ENCODE data around the gene RAC2.
"Not testable (repeated sequence)": the region's sequence is repeated elsewhere in the genome, so short reads cannot be mapped to it uniquely, and the experiment has no call there.

Gene RAC2

GRCh38 chr22:37202716-37203115 is 41.4 kb downstream of the RAC2 start:
- no peak overlapping the region for H3K27ac ChIP-seq
- TF ChIP-seq ZFX (IDR thresholded peaks at IDR 0.05) (no peak), CTCF (conservative IDR thresholded peaks at IDR 0.05) (no peak)

- no peak overlapping the region for H3K27ac ChIP-seq
These were observed 42.0 kb downstream of the RAC2 start for GRCh38 chr22:37202001-37202555.

GRCh38 chr22:37201443-37201820 is 42.6 kb downstream of the RAC2 start:
- H3K27ac ChIP-seq = not testable (repeated sequence)

More at GRCh38 chr22:37202001-37202555, 42.0 kb downstream of the RAC2 start:
- TF ChIP-seq CTCF (conservative IDR thresholded peaks at IDR 0.05) = no peak
- no peak for TF ChIP-seq ZFX (IDR thresholded peaks at IDR 0.05)

- peak overlapping the region; percentile 77 for H3K27ac ChIP-seq
- TF ChIP-seq ZFX (IDR thresholded peaks at IDR 0.05) (no peak; the same call in 1 of the 2 replicates), CTCF (conservative IDR thresholded peaks at IDR 0.05) (peak; percentile 73; the same call in 1 of the 2 replicates)
These were observed 44.3 kb downstream of the RAC2 start for GRCh38 chr22:37199760-37200108.

- H3K27ac ChIP-seq = peak overlapping the region; percentile 77
- TF ChIP-seq ZFX (IDR thresholded peaks at IDR 0.05) (peak; percentile 22; the same call in 1 of the 2 replicates), CTCF (conservative IDR thresholded peaks at IDR 0.05) (peak; percentile 97)
These were observed 44.8 kb downstream of the RAC2 start for GRCh38 chr22:37199103-37199759.

- peak overlapping the region; percentile 77 for H3K27ac ChIP-seq
- peak; percentile 78 for TF ChIP-seq CTCF (conservative IDR thresholded peaks at IDR 0.05)
- TF ChIP-seq ZFX (IDR thresholded peaks at IDR 0.05) = no peak
These were observed 45.6 kb downstream of the RAC2 start for GRCh38 chr22:37198258-37199102.

GRCh38 chr22:37197451-37198257 is 46.4 kb downstream of the RAC2 start:
- H3K27ac ChIP-seq = peak overlapping the region; percentile 77

More at GRCh38 chr22:37197451-37198257, 46.4 kb downstream of the RAC2 start:
- TF ChIP-seq CTCF (conservative IDR thresholded peaks at IDR 0.05) = no peak
- TF ChIP-seq ZFX (IDR thresholded peaks at IDR 0.05) = no peak

All from C4-2B (cell line).